ENCODE results near the gene NSD2.
"Not testable (repeated sequence)": the region's sequence is repeated elsewhere in the genome, so short reads cannot be mapped to it uniquely, and the experiment has no call there.

NSD2 gene

GRCh38 chr4:2008921-2009650 is 137.9 kb downstream of the NSD2 start, which contains the start of gene NELFA:
NELFA (minus strand) TSS chr4:2008974; CDS start chr4:2008959, 15 bp downstream.
- peak; percentile 90 for DNase-seq

GRCh38 chr4:2009651-2010233 is 138.5 kb downstream of the NSD2 start:
- DNase-seq: peak; percentile 33

- DNase-seq: no peak
Observed at GRCh38 chr4:2011583-2011982, 140.4 kb downstream of the NSD2 start.

- DNase-seq: no peak
Observed at GRCh38 chr4:2015008-2015407, 143.8 kb downstream of the NSD2 start.

- not testable (repeated sequence) for DNase-seq
Observed at GRCh38 chr4:2021358-2022018, 150.3 kb downstream of the NSD2 start.

GRCh38 chr4:2024683-2025082 is 153.5 kb downstream of the NSD2 start:
- DNase-seq: no peak

- DNase-seq: no peak
Observed at GRCh38 chr4:2025817-2026216, 154.6 kb downstream of the NSD2 start.

- not testable (repeated sequence) for DNase-seq
Observed at GRCh38 chr4:2027120-2027519, 155.9 kb downstream of the NSD2 start.

GRCh38 chr4:2031161-2031560 is 160.0 kb downstream of the NSD2 start:
- DNase-seq: not testable (repeated sequence)
